Activated CD4-positive, alpha-beta T cell treated with anti-CD3 and anti-CD28 coated beads, Interleukin-2, amount 10 ng/mL, durations not matched to agents 24 days and 14 days (primary cell): ENCODE data around the gene RASGRP2. TPM values are rescaled to one million over a fixed set of nuclear protein-coding genes. Genes with fewer than 3 reads are reported as not detected.

Experiments
- DNase-seq: peaks from one replicate; pipeline ENCODE4 v3.0.0; 2022
- H3K27ac Mint-ChIP-seq: one replicate; pipeline ENCODE4 v1.8.0; 2022; ENCODE audit warnings: mild to moderate bottlenecking, mixed read lengths
- H3K27me3 Mint-ChIP-seq: one replicate; pipeline ENCODE4 v1.8.0; 2022; ENCODE audit warnings: mixed read lengths
- H3K36me3 Mint-ChIP-seq: one replicate; pipeline ENCODE4 v1.8.0; 2022; ENCODE audit warnings: low read depth, mild to moderate bottlenecking, mixed read lengths
- H3K4me1 Mint-ChIP-seq: one replicate; pipeline ENCODE4 v1.8.0; 2021; ENCODE audit warnings: mixed read lengths
- H3K4me3 Mint-ChIP-seq: one replicate; pipeline ENCODE4 v1.8.0; 2022; ENCODE audit warnings: mild to moderate bottlenecking, moderate library complexity, mixed read lengths
- H3K9me3 Mint-ChIP-seq: one replicate; pipeline ENCODE4 v1.8.0; 2021; ENCODE audit warnings: mixed read lengths
- intact Hi-C: fragments of 100-400 bp; cut with micrococcal nuclease; formaldehyde crosslinking; loops from one replicate; pipeline ENCODE4 v1.15.1; 2023
- total RNA-seq: library from RNA; stranded (reverse); gene quantifications from 2 replicates; pipeline ENCODE4 v1.2.3, GENCODE V29; 2022

Gene RASGRP2
- total RNA-seq, 1 donor from 2014 or later = 13.4 TPM

DNA sequence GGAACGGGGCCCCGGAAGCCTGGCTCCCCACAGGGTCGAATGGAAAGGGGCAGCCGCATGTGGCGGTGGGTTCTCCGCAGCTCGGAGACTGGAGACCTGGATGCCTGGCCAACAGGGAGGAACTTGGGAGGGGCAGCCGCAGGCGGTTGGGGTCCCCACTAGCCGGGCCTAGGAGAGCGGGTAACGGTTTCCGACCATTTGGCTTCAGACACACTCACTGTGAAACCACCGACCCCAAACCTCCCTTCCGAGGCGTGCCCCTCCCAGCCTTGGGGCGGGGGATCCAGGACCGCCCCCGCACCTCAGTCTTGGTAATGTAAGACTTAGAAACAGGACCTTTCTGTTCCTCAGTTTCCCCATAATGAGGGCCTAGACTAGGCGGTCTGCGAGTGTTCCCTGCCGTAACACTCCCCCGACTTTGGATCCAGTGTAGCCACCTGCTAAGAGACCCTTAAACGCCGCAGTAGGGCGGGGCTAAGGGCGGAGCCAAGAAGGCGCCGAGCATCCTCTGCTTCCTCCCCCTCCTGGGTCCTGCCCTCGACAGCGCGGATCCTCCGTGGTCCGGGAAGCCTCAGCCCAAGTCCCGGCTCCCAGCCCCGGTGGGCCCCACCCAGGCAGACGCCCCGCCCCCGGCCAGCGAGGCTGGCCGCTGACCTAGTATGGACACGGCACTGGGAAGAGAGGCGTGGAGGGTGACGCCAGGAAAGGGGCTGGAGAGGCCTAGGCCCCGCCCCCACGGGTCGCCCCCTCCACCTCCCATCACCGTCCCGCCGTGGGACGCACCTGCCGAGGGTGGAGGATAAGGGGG, 1.8 kb upstream of the RASGRP2 start:
- peak; percentile 95 for DNase-seq
- Mint-ChIP-seq H3K4me1 (peaks cover 35% of the 10 kb centered on the region), H3K36me3 (peaks cover 10% of the 10 kb centered on the region), H3K27ac (peak overlapping the region; percentile 95), H3K4me3 (peak overlapping the region; percentile 94), H3K9me3 (no peaks in the 10 kb centered on the region), H3K27me3 (no peaks in the 10 kb centered on the region)
- intact Hi-C loops = loop anchor here (2.0 kb wide), 1 partner anchor 65 kb away; the partner anchor contains the start of gene MEN1

- peak overlapping the region; percentile 95 for H3K27ac Mint-ChIP-seq
- peaks cover 11% of the 10 kb centered on the region for H3K36me3 Mint-ChIP-seq
- no peaks in the 10 kb centered on the region for H3K27me3 Mint-ChIP-seq
- no peaks in the 10 kb centered on the region for H3K9me3 Mint-ChIP-seq
- peaks cover 33% of the 10 kb centered on the region for H3K4me1 Mint-ChIP-seq
- peak; percentile 97 for DNase-seq
- intact Hi-C loops = loop anchor here (2.0 kb wide), 1 partner anchor 66 kb away; the partner anchor contains the start of gene MEN1
- H3K4me3 Mint-ChIP-seq = peak overlapping the region; percentile 94
Measured at GRCh38 chr11:64745189-64745520, 1.2 kb upstream of the RASGRP2 start.

DNA sequence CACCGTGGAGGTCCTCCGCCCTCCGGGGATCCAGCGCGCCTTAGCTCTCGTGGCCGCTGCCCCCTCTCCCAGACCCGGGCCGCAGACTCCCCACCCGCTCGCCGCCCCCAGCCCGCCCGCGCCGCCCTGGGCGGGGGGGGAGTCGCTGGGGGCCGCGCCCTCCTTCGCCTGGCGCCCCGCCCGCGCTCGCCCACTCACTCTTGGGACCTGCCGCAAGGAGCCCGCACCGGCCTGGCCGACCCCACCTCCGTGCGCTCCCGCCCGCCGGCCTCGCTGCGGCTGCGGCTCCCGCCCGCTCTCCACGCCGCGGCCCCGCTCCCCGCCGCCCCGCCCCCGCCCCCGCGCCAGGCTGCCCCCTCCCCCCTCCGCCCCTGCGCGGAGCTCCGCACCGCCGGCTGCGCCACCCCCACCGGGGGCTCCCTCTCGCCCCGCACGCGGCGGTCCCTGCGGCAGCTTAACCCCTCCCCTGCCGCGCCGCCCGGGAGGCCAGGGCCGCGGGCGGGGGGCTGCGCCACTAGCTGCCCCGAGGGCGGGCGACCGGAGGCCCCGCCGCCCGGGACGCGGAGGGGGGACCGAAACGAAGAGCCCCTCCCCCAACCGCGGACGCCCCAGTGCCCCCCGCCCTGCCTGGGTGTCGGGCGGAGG, 724 bp upstream of the RASGRP2 start:
- intact Hi-C loops = loop anchor here (1.0 to 2.0 kb wide), 2 partner anchors 23 to 66 kb away; partner anchors contain the start of gene MEN1
- peak overlapping the region; percentile 95 for H3K27ac Mint-ChIP-seq
- H3K4me3 Mint-ChIP-seq = peak overlapping the region; percentile 94
- H3K4me1 Mint-ChIP-seq = peaks cover 32% of the 10 kb centered on the region
- DNase-seq = peak; percentile 86
- H3K27me3 Mint-ChIP-seq = no peaks in the 10 kb centered on the region
- H3K36me3 Mint-ChIP-seq = peaks cover 13% of the 10 kb centered on the region
- H3K9me3 Mint-ChIP-seq = no peaks in the 10 kb centered on the region

DNA sequence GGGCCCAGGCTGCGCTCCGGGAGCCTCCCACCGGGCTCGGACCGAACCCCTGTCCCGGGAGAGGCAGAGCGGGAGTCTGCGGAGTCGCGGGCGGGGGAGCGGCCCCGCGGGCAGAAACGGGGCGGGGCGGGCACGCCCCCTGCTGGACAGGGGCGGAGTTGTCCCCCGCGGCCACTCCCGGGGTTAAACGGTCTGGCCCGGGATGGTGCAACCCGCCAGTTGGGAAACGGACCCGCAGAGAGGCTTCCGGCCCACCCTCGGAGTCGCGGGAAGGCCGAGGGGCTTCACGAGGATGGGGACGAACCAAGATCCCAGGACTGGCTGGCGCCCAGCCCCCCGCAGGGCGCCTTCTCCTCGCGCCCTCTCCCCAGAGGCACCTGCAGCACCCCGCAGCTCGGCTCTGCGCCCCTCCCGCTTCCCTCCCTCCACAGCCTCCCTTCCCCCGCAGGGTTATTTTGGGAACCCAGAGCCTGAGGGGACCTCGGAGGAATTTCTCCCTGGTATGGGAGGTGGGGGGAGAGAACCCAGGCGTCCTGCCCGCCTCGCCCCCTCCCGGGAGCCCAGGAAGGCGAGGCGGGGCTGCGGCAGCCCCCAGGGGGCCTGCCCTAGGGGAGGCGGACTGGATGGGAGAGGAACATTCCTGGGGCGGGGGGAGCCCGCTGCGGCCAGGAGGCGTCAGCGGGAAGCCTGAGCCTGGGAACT, 902 bp downstream of the RASGRP2 start:
- Mint-ChIP-seq H3K9me3 (no peaks in the 10 kb centered on the region), H3K27ac (no peak overlapping the region)
- intact Hi-C loops = loop anchor here (1.0 to 2.0 kb wide), 3 partner anchors 20 to 55 kb away; partner anchors contain the start of genes NRXN2 and SF1

GRCh38 chr11:64742087-64742888, 1.7 kb downstream of the RASGRP2 start:
- Mint-ChIP-seq H3K27me3 (no peaks in the 10 kb centered on the region), H3K4me1 (peaks cover 30% of the 10 kb centered on the region), H3K4me3 (peak overlapping the region; percentile 72), H3K27ac (peak overlapping the region; percentile 29), H3K36me3 (peaks cover 18% of the 10 kb centered on the region), H3K9me3 (no peaks in the 10 kb centered on the region)
- DNase-seq = peak; percentile 60
- intact Hi-C loops = loop anchor here (2.0 kb wide), 1 partner anchor 37 kb away; the partner anchor contains the start of gene SF1

More for the DNA sequence above, 902 bp downstream of the RASGRP2 start:
- Mint-ChIP-seq H3K27me3 (no peaks in the 10 kb centered on the region), H3K36me3 (peaks cover 18% of the 10 kb centered on the region), H3K4me3 (peak overlapping the region; percentile 94), H3K4me1 (peaks cover 30% of the 10 kb centered on the region)
- peak; percentile 95 for DNase-seq

- H3K4me1 Mint-ChIP-seq = peaks cover 29% of the 10 kb centered on the region
- no peak for DNase-seq
- intact Hi-C loops = loop anchor here (2.0 kb wide), 1 partner anchor 37 kb away; the partner anchor contains the start of gene SF1
- H3K4me3 Mint-ChIP-seq = peak overlapping the region; percentile 72
- H3K36me3 Mint-ChIP-seq = peaks cover 23% of the 10 kb centered on the region
- no peak overlapping the region for H3K27ac Mint-ChIP-seq
- H3K27me3 Mint-ChIP-seq = no peaks in the 10 kb centered on the region
- no peaks in the 10 kb centered on the region for H3K9me3 Mint-ChIP-seq
Measured at GRCh38 chr11:64741375-64742086, 2.4 kb downstream of the RASGRP2 start.

DNA sequence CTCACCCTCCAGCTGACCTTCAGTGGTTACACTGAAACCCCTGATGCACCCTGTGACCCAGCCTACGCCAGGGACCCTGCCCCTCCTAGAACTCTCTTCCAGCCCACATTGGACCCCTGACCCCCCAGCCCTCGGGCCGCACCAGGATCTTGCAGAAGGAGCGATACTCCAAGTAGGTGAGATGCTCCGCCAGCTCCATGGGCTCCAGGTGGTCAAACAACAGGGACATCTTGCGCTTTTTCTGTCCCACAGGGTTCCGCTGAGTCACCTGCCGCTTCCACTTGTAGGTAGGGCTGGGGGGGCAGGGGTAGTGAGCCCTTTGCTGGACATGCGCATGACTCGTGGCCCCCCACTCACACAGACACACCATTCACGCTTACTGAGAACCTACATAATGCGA, 4.1 kb downstream of the RASGRP2 start:
- Mint-ChIP-seq H3K9me3 (no peaks in the 10 kb centered on the region), H3K4me3 (no peak overlapping the region), H3K4me1 (peaks cover 19% of the 10 kb centered on the region), H3K27me3 (no peaks in the 10 kb centered on the region), H3K27ac (no peak overlapping the region), H3K36me3 (peaks cover 34% of the 10 kb centered on the region)
- intact Hi-C loops = no loop called here
- DNase-seq = no peak

- DNase-seq = no peak
- no peak overlapping the region for H3K4me3 Mint-ChIP-seq
- H3K36me3 Mint-ChIP-seq = peaks cover 49% of the 10 kb centered on the region
- H3K27me3 Mint-ChIP-seq = no peaks in the 10 kb centered on the region
- H3K4me1 Mint-ChIP-seq = peaks cover 8% of the 10 kb centered on the region
- intact Hi-C loops = no loop called here
- H3K9me3 Mint-ChIP-seq = no peaks in the 10 kb centered on the region
- no peak overlapping the region for H3K27ac Mint-ChIP-seq
Measured at GRCh38 chr11:64736654-64737053, 7.3 kb downstream of the RASGRP2 start.

DNA sequence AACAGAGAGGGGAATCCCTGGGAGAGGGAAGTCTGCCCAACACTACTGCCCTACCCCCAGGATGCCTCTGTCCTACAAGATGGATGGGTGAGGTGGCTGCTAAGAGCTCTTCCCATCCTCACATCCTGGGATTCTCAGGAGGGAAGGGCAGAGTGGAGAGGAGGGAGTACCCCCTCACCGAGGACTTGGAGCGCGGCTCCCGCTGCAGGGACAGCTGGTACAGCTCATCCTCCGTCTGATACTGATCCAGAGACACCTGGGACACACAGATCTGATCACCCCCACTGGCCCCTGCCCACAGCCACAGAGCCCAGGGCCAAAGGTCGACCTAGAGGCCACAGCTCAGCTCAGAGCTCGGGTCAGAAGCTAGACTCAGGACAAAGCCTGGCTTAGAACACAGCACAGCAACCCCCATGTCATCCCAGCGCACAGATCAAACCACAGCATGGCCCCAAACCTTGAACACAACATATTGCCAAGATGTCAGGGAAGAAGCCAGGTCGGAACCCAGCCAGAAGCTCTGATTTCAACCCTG, 8.2 kb downstream of the RASGRP2 start:
- Mint-ChIP-seq H3K36me3 (peaks cover 50% of the 10 kb centered on the region), H3K9me3 (no peaks in the 10 kb centered on the region), H3K4me3 (no peak overlapping the region), H3K4me1 (peaks cover 5% of the 10 kb centered on the region), H3K27ac (no peak overlapping the region), H3K27me3 (no peaks in the 10 kb centered on the region)
- DNase-seq = no peak
- intact Hi-C loops = no loop called here

GRCh38 chr11:64734811-64735724, 8.9 kb downstream of the RASGRP2 start:
- DNase-seq = no peak
- no peak overlapping the region for H3K27ac Mint-ChIP-seq
- H3K4me3 Mint-ChIP-seq = no peak overlapping the region
- intact Hi-C loops = no loop called here
- no peaks in the 10 kb centered on the region for H3K27me3 Mint-ChIP-seq
- no peaks in the 10 kb centered on the region for H3K9me3 Mint-ChIP-seq
- peaks cover 47% of the 10 kb centered on the region for H3K36me3 Mint-ChIP-seq
- peaks cover 2% of the 10 kb centered on the region for H3K4me1 Mint-ChIP-seq

DNA sequence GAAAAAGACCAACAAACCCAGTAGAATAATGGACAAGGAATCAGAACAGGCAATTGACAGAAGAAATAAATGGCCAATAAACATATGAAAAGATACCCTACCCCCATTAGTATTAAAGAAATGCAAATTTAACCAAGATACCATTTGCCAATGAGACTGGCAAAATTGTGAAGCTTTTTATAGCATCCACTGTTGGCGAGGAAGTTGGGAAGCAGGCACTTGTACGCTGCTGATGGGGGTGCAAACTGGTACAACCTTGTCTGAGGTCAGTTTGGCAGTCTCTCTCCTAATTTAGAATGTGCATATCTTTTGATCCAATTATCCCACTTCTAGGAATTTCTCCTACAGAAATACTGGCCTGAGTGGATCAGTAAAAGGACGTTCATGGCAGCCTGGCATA, 12.3 kb downstream of the RASGRP2 start:
- Mint-ChIP-seq H3K9me3 (no peaks in the 10 kb centered on the region), H3K27me3 (no peaks in the 10 kb centered on the region), H3K36me3 (peaks cover 51% of the 10 kb centered on the region), H3K27ac (no peak overlapping the region), H3K4me1 (peaks cover 2% of the 10 kb centered on the region), H3K4me3 (no peak overlapping the region)
- intact Hi-C loops = no loop called here
- DNase-seq = no peak
